NCI-H1092 treated with DMSO at 0.1 percent for 48 hours (cell line): ENCODE data around the gene IQCH.
"Not testable (repeated sequence)": the region's sequence is repeated elsewhere in the genome, so short reads cannot be mapped to it uniquely, and the experiment has no call there.

Source experiments
- DNase-seq: peaks from one replicate; lab custom pipeline; 2025; lab: John Stamatoyannopoulos, UW

IQCH gene

DNA sequence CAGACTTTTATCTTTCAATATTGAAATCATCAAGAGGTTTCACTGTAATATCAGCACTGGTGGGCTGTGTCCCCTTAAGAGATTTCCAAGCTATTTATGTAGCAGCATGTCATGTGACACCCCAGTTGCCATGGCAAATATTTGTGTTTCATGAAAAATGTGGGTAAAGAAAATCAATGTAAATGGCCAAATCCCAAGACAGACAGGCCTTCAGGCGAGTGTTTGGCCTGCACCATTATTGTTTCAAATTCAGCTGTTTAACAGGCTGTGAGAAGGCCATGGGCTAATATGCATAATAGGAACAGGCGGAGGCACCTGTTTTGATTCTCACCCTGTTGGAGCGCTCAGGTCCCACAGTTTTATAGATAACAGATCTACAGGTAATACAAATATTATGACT lies 104.2 kb downstream of the IQCH start:
- DNase-seq: peak; percentile 3

DNA sequence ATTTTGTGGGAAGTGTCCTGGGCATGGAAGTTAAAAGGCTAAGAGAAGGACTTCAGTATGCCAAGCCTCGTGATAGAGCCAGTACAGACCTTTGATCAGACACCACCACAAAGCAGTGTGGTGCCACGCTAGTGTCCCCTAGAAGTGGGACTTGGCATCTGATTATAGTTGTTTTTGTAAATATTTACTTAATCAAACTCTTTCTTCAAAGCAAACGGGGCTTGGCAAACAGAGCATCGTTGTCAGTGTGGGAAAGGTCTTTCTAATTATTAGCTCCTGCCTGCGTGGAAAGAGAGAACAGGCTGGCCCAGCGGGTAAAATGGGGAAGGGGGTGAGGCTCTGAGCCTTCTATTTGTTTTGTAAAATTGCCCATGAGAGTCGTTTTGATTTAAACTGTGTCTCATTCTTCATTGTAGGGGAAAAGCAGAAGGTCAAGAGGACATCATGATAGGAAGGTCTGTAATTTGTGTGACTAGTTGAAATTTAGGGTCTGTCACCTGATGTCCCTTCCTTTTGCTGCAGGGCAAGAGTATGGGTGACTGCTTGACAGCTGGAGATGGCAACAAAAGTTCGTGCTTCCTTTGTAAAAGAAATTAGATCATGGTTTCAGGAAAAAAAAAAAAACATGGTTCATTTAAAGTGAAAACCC lies 105.0 kb downstream of the IQCH start:
- DNase-seq: peak; percentile 20

DNA sequence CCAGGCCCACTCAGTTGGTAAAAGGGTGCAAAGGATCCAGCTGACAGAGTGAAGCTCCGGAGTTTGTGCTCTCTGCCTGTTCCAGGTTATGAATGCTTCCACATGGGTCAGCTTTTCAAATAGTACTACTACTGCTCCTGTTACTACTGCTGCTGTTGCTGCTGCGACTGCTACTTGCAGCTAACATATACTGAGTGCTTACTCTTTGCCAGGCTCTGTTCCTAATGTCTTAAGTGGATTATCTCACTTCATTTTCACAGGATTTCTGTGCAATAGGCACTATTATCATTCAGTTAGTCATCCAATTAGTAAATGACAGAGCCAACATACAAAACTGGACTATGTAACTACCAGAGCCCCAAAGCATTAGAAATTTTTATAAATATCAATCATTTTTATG lies 106.5 kb downstream of the IQCH start:
- no peak for DNase-seq

DNA sequence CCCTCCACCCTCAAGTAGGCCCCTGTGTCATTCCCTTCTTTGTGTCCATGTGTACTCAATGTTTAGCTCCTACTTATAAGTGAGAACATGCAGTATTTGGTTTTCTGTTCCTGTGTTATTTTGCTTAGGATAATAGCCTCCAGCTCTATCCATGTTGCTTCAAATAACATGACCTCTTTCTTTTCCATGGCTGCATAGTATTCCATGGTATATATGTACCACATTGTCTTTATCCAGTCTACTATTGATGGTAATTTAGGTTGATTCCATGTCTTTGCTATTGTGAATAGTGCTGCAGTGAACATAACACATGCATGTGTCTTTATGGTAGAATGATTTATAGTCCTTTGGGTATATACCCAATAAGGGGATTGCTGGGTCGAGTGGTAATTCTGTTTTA lies 109.1 kb downstream of the IQCH start:
- not testable (repeated sequence) for DNase-seq

DNA sequence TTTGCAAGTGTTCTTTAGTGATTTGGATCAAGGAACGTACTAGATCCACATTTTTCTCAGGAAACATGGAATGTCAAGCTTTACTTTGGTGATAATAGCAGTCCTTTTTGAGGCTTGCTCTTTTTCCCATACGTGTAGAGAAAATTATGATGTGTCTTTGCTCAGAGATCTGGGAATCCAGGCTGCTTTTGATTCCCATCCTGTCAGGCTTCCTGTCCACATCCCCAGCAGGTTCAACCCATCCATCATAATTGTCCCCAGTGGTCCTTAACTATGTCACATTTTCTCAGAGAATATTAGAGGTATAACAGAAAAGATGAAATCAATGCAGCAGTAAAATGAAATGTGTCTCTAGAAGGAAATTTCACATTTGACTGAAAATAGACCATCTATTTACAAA lies 111.4 kb downstream of the IQCH start:
- DNase-seq: no peak

DNA sequence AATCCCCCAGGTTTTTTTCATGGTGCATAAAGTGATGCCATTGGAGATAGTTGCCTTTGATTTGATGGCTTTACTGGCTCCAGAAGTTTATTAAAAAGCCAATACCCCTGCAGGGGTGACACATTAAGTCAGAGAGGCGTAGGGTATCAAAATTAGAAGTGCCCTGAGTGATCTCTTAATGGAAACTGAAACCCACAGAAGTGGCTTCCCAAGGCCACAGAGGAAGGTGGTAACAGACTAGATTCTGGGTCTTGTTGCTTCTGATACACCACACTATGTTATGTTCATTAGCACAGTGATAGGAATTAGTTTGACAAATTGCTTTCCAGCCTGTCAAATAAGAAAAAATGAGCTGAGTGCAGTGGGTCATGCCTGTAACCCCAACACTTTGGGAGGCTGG lies 112.3 kb downstream of the IQCH start:
- DNase-seq: no peak

DNA sequence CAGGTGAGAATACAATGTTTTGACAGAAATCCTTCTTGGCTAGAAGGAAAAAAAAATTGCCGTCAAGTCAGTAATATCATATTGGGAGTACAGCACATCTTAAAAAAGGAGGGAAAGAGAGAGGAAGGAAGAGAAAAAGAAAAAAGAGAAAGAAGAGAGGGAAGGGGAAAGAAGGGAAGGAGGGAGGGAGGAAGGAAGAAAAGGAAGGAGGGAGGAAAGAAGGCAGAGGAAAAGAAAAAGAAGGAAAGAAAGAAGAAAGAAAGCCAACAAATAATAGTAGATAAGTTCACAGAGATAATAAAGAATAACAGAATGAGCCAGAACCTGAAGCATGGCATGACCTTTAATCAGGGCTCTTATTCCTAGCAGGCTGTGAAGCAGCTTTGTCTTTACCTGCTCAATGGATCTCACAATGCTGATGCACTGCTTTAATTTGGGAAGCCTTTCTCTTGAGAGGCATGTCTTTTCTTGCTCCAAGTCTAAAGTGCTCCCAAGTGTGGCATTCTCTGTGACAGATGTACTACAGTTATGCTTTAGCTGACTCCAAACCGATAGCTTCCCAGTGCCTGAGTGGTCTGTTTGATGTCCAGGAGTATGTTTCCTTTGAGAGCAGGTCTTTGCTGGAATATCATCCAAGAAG lies 114.9 kb downstream of the IQCH start:
- no peak for DNase-seq

DNA sequence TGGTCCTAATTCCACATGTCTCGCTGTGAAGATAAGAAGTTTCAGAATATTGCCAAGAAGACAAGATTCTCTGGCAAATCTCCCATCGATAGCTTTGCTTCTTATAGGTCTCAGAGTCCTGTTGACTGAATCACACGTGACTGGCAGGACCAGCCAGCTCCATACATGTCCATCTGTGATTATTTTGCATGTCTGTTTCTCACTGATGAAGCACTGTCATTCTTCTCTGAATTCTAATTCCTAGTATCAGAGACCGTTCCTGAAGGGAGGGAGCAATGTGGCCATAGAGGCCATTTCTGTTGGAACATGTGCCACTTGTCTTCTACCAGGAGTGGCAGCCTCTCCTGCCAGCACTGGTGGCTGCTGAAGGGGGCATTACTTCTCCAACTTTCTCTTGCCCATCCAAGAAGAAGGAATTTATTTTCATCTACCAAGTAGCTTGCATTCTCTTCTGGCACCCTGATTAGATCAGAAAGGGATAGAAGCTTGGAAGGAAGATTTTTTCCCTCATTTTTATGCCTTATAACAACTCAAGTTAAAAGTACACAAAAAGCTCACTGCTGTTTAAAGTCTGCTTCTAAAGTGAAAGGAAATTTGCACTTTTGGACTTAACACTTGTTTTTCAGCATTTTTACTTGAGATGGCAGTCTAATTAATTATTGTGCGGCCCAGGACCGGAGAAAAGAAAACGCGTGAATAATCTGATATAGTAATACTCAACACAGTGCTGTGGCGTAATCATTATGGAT lies 115.8 kb downstream of the IQCH start:
- DNase-seq: no peak

DNA sequence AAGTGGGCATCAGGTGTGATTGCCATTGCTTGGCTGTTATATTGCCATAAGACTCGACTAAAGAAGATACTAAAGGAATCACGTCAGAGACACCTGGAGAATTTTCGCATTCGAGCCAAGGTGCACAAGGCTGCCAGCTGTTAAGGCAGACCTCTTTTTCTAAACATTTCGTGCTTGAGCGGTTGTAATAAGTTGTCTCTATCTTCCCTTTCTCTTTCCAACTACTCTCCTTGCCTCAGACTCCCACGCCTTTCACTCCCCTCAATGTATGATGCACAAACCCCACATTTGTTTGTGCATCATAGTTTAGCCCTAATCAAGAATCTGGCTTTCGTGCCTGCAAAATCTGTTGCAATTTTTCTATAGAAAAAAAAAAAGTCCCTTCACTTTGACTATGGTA lies 118.0 kb downstream of the IQCH start:
- no peak for DNase-seq

DNA sequence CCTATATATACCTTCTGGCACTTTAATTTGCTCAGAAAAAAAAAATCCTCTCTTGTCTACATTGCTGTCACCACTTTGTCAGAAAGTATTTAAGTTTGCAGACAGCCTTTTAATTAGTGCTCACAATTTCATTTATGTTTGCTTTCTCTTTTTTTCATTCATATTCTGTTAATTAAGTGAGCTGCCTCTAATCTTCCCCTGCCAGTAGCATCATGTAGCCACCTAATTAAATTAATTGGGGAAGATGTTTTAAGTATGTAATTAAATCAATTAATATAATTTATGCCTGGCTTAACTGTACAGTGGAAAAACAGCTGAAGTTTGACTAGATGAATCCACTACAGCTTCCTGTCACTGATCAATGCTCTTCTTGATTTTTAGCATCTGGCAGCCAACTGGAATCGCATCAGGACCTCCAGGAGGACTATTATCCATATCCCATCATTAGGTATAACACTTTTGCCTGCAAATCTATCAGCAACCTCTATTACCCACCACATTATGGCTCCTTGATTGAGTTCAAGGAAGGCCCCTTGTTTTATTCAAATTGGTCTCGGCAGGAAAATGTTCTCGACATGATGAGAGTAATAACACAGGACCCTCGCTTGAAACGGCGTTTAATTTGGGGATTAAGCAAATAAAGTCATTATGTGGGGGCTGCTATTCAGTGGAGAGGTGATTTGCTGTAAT lies 118.5 kb downstream of the IQCH start:
- DNase-seq: no peak

DNA sequence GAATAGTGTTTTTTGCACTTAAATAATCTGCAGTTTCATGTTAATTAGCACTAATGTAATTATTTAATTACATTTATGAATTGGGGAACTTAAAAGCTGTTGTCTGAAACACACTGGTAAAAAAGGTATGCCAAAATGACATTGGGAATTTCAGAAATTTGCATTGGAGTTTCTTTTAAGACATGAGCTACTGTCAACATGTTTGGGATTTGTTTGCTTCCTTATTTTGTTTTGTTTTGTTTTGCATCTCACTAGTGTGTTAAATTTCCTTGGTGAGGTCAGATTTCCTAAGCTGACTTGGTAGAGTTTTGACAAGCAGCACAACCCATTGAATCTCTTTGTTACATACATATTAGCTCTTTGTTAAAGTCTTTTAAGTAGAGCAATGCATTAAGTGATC lies 119.4 kb downstream of the IQCH start:
- no peak for DNase-seq

DNA sequence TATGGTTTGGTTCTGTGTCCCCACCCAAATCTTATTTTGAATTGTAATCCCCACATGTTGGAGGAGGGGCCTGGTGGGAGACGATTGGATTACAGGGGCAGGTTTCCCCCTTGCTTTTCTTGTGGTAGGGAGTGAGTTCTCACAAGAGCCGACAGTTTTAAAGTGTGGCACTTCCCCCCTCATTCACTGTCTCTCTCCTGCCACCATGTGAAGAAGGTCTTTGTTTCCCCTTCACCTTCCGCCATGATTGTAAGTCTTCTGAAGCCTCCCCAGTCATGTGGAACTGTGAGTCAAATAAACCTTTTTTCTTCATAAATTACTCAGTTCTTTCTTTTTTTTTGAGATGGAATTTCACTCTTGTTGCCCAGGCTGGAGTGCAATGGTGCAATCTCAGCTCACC lies 124.9 kb downstream of the IQCH start:
- no peak for DNase-seq

DNA sequence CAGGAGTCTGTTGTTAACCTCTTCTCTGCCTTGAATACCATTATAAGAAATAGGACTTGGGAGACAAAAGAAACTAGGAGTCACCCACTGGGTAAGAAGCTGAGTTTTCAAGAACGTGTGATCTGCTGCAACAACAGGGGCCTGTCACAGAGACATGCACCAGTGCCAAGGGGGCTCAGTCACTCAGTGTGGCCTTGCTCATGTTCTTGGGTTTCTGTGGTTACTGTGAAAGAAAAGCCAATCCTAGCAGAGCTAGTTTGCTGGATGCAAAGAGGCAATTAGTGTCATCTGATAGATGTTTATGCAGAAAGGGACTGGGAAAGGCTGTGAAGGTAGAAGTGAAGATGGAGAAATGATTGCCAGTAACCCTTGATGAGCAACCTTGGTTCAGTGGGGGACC lies 126.3 kb downstream of the IQCH start:
- DNase-seq: no peak

DNA sequence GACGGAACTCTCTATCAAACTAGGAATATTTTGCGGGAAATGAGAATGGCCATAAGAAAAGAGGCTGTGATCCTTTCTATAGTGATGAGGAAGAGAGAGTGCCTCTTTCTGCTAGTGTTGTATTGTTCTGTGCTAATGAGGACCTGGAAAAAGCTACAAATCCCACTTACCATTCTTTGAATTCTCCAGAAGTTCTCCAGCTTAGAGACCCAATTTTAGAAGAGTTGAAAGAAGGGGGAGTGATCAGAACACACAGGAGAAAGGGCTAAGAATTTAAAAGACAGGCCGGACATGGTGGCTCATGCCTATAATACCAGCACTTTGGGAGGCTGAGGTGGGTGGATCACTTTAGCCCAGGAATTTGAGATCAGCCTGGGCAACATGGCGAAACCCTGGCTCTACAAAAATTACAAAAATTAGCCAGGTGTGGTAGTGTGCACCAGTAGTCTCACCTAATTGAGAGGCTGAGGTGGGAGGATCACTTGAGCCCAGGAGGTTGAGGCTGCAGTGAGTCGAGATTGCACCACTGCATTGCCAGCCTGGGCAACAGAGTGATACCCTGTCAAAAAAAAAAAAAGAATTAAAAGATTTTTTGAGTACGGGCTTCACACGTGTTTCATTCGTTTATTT lies 126.9 kb downstream of the IQCH start:
- no peak for DNase-seq

DNA sequence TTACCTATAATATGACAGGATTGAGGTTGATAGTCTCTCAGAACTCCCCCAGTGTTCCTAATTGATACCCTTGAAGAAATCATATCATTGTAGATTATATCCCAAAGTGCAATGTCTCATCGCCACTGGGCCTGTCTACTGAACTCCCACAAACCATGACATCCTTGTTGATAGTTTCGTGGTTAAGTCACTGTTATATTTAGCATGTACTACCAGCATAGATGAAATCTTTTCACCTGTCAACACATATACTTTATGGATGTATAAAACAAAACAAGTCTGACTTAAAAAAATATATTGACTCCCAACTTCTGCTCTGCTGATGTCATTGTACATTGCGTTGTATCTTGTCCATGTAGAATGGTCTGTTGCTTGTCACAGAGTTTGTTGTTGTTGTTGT lies 128.1 kb downstream of the IQCH start:
- no peak for DNase-seq

DNA sequence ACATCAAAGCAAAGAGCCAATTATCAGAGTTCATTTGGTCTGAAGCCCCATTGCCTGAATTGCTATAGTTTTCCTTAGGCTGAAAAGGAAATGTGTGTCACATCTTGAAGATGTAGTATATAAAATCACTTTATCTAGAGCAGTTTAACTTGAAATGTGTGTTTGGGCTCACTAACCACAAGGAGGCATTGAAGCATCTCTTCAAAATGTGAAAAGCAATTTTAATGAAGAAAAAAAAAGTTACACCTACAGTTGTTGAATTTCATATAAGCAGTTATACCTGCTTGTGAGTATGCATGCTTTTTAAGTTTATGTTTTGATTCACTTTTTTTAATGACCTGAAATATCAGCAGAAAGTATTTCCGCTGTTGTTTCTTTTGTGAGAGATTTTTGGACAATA lies 129.3 kb downstream of the IQCH start:
- DNase-seq: no peak

DNA sequence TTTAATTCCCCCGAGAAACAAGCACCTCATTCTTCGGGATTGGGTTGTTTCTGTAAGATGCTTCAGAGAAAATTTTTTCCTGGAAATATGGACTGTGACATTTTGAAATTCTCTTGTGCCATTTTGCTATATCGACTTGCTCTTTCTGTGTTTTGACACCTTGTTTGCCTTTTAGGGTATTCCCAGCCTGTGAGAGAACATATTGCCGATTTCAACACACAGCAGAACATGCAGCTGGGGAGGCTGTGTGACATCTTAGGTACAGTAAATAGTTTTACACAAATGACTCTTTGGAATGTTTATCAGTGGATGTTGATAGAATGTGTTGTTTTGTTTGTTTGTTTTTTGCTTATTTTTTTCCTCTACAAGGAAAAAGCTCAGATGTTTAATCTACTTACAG lies 130.2 kb downstream of the IQCH start:
- no peak for DNase-seq

DNA sequence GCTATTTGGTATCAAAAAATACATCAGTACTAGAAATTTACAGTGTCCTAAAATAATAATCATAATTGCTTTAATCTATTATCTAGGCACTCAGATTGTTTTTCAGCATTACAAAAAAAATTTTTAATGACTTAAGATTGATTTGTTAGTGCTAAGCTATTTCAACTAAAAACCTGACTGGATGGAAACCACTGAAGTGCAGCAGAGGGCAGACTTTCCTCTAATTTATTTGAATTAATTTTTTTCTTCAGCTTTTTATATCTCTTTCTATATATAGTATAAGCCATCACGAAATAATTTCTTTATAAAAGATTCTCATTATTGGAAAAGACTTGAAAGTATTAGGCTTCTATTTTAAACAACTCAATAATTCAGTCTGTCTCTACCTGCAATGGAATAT lies 131.4 kb downstream of the IQCH start:
- DNase-seq: no peak

DNA sequence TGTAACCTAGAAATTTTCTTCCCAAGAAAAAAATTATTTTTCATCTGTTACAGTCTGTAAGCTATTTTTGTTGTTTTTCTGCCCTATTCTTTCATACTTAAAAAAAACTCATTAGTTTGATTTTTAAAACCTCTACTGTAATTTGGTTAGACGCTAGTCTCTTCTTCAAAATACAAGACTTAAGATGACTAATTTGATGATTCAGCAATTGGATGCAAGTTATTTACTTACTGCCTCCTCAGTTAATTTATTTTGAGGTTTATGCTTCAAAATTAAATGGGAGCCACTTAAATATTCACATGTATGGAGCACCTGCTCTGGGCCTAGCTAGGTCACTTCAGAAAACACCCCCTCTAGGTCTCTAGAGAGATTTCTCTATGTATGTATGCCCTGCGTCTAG lies 132.4 kb downstream of the IQCH start:
- no peak for DNase-seq

DNA sequence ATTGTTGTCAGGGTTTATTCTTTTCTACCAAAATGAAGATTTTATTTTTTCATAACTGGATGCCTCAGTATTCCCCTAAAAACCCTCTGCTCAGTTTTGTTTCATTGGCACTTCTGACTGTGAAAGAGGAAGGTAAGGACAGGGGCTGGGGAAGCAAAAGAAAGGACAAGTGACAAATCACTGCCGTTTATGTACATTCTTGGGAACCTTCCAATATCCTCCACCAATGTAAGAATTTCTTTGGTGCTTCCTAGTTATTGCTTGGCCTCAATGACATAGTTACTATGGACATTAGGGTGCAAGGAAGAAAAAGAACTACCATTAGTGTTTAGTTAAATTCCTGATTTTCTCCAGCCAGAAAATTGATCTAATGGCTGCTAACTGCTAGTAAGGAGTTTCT lies 135.4 kb downstream of the IQCH start:
- DNase-seq: no peak

DNA sequence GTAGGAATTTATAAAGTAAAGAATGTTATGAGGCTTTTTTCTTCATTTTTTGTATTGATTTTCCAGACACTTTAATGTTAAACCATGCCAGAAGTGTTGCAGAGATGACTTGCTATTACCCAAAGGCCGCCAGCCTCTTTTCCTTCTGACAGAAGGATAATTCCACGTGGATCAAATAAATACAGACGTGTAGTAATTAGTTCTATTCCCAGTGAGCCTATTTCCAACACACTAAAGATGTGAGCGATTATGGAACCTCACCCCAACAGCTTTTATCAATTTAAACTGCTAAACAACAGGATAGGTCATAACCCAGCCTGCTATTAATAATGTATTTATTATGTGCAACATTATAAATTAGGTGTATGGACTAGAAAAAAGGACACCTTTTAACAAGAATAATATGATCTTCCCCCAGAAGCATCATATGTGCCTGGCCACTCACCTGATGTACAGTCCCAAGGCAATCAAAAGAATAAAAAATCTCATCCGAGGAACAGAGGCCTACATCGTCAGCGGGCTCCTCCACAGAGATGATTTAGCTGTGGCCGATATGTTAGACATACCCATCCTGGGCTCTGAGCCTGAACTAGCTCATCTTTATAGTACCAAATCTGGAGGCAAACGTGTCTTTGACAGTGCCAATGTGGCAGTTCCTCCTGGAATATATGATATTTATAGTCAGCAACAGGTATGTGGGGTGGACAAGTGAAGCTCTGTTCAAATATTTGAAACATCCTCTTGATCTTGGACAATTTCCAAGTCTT lies 140.5 kb downstream of the IQCH start:
- DNase-seq: no peak

DNA sequence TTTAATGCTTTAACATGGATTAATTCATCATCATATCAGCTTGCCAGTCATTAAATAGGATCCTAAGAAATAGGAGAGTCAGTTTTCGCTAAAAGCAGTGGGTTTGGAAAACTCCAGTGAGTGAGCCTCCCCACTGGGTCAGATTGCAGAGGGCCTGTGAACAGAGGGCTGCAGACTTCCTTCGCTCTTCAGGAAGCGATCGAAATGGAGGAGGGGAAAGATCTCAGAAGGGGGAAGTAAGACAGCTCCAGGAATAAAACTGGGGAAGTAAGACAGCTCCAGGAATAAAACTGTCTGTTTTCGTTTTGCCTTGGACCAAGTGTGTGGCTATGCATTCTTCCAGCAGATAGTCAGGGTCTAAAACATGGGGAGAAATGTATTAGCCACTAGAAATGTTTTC lies 141.5 kb downstream of the IQCH start:
- DNase-seq: no peak
